Transverse colon (tissue), 4 donors: ENCODE measurements around the gene MEP1A. TPM values are rescaled to one million over a fixed set of nuclear protein-coding genes. Genes with fewer than 3 reads are reported as not detected.
"Not testable (repeated sequence)": the region's sequence is repeated elsewhere in the genome, so short reads cannot be mapped to it uniquely, and the experiment has no call there.

Source experiments
- DNase-seq: peaks from one replicate; pipeline ENCODE4 v3.0.0-alpha.2; 2019
- H3K27ac ChIP-seq, 4 donors: fragments of 200-600 bp; sonication (generic); 2 replicates each; pipeline ENCODE4 v1.5.1; 2016 to 2018; ENCODE audit warnings: inconsistent platforms in 4 of 4
- H3K27me3 ChIP-seq: fragments of 200-600 bp; sonication (generic); 2 replicates; pipeline ENCODE4 v1.5.1; 2017; ENCODE audit warnings: inconsistent platforms
- H3K36me3 ChIP-seq, 4 donors: fragments of 200-600 bp; sonication (generic); 2 replicates each; pipeline ENCODE4 v1.5.1; 2017 to 2019; ENCODE audit warnings: inconsistent platforms in 4 of 4
- H3K4me1 ChIP-seq, 4 donors: fragments of 200-600 bp; sonication (generic); 2 replicates each; pipeline ENCODE4 v1.5.1; 2017 to 2020; ENCODE audit warnings: inconsistent platforms in 4 of 4
- H3K4me3 ChIP-seq, 4 donors: fragments of 200-600 bp; sonication (generic); 1 replicate in 1 of 4; 2 replicates in 3 of 4; pipeline versions ENCODE4 v1.5.1 to v1.6.1; 2017 to 2019; ENCODE audit warnings: inconsistent platforms in 4 of 4
- H3K9me3 ChIP-seq, 2 donors: fragments of 200-600 bp; sonication (generic); 2 replicates each; pipeline ENCODE4 v1.5.1; 2017 to 2019; ENCODE audit warnings: inconsistent platforms in 2 of 2
- EP300 ChIP-seq: sonication (generic); formaldehyde crosslinking; IDR thresholded peaks from one replicate; pipeline ENCODE4 v1.6.1; 2017; ENCODE audit warnings: antibody characterized with exemption, low read depth
- POLR2A ChIP-seq: fragments of 450-650 bp; IDR thresholded peaks from one replicate; pipeline ENCODE4 v1.6.1; 2016; ENCODE audit warnings: antibody characterized with exemption, mild to moderate bottlenecking, moderate library complexity
- POLR2AphosphoS5 ChIP-seq, 3 donors: sonication (generic); formaldehyde crosslinking; IDR thresholded peaks; one replicate each; pipeline ENCODE4 v1.6.1; 2016; ENCODE audit warnings: antibody characterized with exemption in 3 of 3
- WGBS, 2 donors: methylation state at CpG; one replicate each; pipeline ENCODE4 v1.1.5; 2018; ENCODE audit warnings: low coverage in 1 of 2; 5-methylcytosine and 5-hydroxymethylcytosine counted together
- in situ Hi-C, 4 donors: fragments of 200-750 bp; cut with MboI; loops; one replicate each; pipeline versions ENCODE4 v1.15.0 to v1.15.1; 2017; ENCODE audit warnings: low sequenced_read_pairs in 3 of 4, low pct_ligation_motif_present in 1 of 4, low pct_unique_long_range_greater_than_20kb in 1 of 4
- intact Hi-C: fragments of 100-400 bp; cut with DNase I; formaldehyde crosslinking; loops from one replicate; pipeline ENCODE4 v1.15.1; 2023; ENCODE audit warnings: low total_unique reads
- total RNA-seq, 4 donors: library from RNA; depleted of rRNA; stranded (reverse); fragments of >200 nt; gene quantifications; one replicate each; pipeline ENCODE4 v1.1.0, GENCODE V29; 2016
- TF ChIP-seq, protein P1 (sequence below), 5 experiments: fragments of 200-600 bp in 3 of 5; fragments of 450-650 bp in 2 of 5; sonication (generic) in 3 of 5; IDR thresholded peaks; 1 replicate in 2 of 5; 2 replicates in 3 of 5; pipeline ENCODE4 v1.5.1; 2016 to 2017; ENCODE audit warnings: antibody characterized with exemption in 5 of 5, inconsistent platforms in 3 of 5, mild to moderate bottlenecking in 2 of 5, moderate library complexity in 1 of 5

MEP1A gene
- total RNA-seq, 4 donors from 2014 or later = 31.2 to 601 (median 223) TPM

DNA sequence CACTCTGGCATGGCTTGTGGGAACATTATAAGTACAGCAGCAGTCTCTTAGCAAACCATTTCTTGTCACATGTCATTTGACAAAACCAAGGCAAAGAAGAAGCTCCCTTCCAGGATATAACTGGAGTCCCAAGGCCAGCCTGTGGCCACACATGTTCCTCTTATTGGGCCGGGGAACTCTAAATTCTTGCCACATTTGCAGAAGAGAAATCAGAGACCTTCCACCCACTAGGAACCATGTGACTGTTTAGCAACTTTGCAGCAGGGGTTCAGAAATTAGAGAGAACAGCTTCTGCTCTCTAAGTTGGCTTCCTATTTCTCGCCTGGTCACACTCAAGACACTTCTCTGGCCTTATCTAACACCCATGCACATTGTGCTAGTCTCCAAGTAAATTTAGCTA, 20.4 kb upstream of the MEP1A start:
- peak; percentile 13 for DNase-seq
- in situ Hi-C loops (no loop called here), intact Hi-C loops (no loop called here)
- TF ChIP-seq, protein P1, sequence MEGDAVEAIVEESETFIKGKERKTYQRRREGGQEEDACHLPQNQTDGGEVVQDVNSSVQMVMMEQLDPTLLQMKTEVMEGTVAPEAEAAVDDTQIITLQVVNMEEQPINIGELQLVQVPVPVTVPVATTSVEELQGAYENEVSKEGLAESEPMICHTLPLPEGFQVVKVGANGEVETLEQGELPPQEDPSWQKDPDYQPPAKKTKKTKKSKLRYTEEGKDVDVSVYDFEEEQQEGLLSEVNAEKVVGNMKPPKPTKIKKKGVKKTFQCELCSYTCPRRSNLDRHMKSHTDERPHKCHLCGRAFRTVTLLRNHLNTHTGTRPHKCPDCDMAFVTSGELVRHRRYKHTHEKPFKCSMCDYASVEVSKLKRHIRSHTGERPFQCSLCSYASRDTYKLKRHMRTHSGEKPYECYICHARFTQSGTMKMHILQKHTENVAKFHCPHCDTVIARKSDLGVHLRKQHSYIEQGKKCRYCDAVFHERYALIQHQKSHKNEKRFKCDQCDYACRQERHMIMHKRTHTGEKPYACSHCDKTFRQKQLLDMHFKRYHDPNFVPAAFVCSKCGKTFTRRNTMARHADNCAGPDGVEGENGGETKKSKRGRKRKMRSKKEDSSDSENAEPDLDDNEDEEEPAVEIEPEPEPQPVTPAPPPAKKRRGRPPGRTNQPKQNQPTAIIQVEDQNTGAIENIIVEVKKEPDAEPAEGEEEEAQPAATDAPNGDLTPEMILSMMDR (IDR thresholded peaks at IDR 0.05) = no peak
- TF ChIP-seq POLR2AphosphoS5 (IDR thresholded peaks at IDR 0.05) (no peak), POLR2A (no peak), EP300 (no peak)
- no peaks in the 10 kb centered on the region for H3K4me1 ChIP-seq
- no peaks in the 10 kb centered on the region for H3K9me3 ChIP-seq
- no peak overlapping the region for H3K4me3 ChIP-seq
- H3K27me3 ChIP-seq = no peaks in the 10 kb centered on the region
- no peaks in the 10 kb centered on the region for H3K36me3 ChIP-seq
- 65 to 80% methylated on average over 1 to 2 of the region's 2 CpGs for whole genome bisulfite sequencing, 2 donors
- H3K27ac ChIP-seq = peak overlapping the region in 2 of 4 donors; percentile 8 to 44

DNA sequence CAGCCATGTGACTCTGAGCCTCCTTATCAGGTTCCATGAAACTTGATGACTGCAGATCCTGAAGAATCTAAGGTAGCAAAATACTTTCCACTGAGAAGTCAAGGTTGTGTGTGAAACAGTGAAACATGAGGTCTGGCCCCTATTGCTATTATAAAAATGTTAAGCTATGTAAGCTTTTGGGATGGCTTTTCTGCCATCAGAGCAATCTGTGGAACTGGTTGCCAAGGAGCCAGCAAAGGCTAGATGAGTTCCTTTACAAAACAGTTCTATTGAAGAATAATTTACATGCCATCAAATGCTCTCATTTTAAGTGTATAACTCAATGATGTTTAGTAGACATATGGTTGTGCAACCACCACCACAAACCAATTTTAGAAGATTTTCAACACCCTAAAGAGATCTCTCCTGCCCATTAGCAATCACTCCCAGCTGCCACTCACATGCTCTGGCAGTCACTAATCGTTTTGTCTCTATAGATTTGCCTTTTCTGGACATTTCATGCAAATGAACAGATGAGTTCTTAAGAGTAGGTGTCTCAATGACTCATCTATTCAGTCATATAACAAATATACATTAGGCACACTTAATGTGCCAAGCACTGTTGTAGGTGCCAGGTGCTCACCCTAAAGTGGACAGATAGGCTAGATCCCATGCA, 19.9 kb upstream of the MEP1A start:
- no peak for DNase-seq
- intact Hi-C loops (no loop called here), in situ Hi-C loops (no loop called here)
- 58% methylated on average over 1 of the region's 1 CpG; no CpG with 5 or more reads in 1 of the 2 donors for WGBS, 2 donors
- TF ChIP-seq POLR2AphosphoS5 (IDR thresholded peaks at IDR 0.05) (no peak), EP300 (no peak), POLR2A (no peak)
- TF ChIP-seq, protein P1 (IDR thresholded peaks at IDR 0.05) = no peak
- Histone ChIP-seq H3K27ac (peak overlapping the region in 2 of 4 donors; percentile 0 to 12), H3K27me3 (no peaks in the 10 kb centered on the region), H3K4me1 (no peaks in the 10 kb centered on the region), H3K9me3 (no peaks in the 10 kb centered on the region), H3K36me3 (no peaks in the 10 kb centered on the region), H3K4me3 (no peak overlapping the region)

DNA sequence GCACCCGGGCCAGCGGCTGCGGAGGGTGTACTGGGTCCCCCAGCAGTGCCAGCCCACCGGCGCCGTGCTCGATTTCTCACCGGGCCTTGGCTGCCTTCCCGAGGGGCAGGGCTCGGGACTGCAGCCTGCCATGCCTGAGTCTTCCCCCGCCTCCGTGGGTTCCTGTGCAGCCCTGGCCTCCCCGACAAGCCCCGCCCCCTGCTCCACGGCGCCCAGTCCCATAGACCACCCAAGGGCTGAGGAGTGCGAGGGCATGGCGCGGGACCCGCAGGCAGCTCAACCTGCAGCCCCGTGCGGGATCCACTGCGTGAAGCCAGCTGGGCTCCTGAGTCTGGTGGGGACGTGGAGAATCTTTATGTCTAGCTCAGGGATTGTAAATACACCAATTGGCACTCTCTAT, 18.5 kb upstream of the MEP1A start:
- H3K4me3 ChIP-seq, H3K27me3 ChIP-seq, in situ Hi-C loops, H3K9me3 ChIP-seq, H3K36me3 ChIP-seq, H3K4me1 ChIP-seq, H3K27ac ChIP-seq, intact Hi-C loops, DNase-seq: not testable (repeated sequence)
- 90% methylated on average over 9 of the region's 24 CpGs; no CpG with 5 or more reads in 1 of the 2 donors for WGBS, 2 donors

DNA sequence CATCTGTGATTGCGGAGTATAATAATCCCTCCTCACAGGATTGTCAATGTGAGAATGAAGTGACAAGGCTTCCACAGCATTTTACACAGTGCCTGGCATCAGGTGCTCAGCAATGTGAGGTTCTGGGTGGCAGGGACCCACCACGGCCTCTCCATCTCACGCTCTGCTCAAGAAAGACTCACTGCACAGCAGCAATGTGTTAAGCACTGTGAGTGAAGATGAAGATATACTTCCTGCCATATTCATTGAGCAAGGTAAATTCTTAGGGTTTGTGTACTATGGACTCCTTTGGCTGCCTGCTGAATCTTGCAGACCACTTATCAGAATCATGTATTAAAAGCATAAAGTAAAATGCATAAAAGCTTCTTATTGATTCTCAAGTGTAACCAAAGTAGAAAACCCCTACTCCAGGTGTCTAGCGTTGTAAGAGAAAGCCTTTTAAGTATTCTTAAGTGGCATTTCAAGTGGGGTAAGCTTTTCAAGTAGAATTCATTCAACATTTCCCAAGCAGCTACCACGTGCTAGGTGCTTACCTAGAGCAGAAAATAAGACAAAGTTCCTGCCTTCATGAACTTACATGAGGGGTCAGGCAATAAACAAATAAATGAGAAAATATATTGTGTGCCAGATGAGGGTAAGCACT, 17.0 kb upstream of the MEP1A start:
- in situ Hi-C loops (no loop called here), intact Hi-C loops (no loop called here)
- H3K4me3 ChIP-seq = no peak overlapping the region
- H3K4me1 ChIP-seq = no peaks in the 10 kb centered on the region
- H3K27ac ChIP-seq = no peak overlapping the region
- WGBS, 2 donors = 75 to 90% methylated on average over 1 to 5 of the region's 5 CpGs
- TF ChIP-seq, protein P1 (IDR thresholded peaks at IDR 0.05) = no peak
- TF ChIP-seq POLR2A = no peak
- TF ChIP-seq EP300 = no peak
- TF ChIP-seq POLR2AphosphoS5 (IDR thresholded peaks at IDR 0.05) = no peak
- no peaks in the 10 kb centered on the region for H3K9me3 ChIP-seq
- DNase-seq = no peak
- no peaks in the 10 kb centered on the region for H3K27me3 ChIP-seq
- no peaks in the 10 kb centered on the region for H3K36me3 ChIP-seq
